Measurements from ENCODE around the gene CNOT2.

DNA sequence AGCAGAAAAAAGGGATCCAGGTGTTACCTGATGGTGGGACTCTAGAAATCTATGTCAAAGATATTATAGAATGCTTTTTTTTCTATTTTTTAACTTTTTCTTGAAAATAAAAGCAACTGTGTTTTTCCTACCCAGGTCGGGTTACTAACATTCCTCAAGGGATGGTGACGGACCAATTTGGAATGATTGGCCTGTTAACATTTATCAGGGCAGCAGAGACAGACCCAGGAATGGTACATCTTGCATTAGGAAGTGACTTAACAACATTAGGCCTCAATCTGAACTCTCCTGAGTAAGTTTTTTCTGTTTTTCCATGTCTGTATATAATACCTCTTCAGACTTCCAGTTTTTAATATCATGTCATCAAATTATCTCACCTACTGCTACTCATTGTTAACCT is 95.3 kb downstream of the CNOT2 start:
- TF ChIP-seq, protein P1, sequence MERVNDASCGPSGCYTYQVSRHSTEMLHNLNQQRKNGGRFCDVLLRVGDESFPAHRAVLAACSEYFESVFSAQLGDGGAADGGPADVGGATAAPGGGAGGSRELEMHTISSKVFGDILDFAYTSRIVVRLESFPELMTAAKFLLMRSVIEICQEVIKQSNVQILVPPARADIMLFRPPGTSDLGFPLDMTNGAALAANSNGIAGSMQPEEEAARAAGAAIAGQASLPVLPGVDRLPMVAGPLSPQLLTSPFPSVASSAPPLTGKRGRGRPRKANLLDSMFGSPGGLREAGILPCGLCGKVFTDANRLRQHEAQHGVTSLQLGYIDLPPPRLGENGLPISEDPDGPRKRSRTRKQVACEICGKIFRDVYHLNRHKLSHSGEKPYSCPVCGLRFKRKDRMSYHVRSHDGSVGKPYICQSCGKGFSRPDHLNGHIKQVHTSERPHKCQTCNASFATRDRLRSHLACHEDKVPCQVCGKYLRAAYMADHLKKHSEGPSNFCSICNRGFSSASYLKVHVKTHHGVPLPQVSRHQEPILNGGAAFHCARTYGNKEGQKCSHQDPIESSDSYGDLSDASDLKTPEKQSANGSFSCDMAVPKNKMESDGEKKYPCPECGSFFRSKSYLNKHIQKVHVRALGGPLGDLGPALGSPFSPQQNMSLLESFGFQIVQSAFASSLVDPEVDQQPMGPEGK (CRISPR knock-in tag; IDR thresholded peaks at IDR 0.05; ENCODE audit: borderline replicate concordance): no peak
- no peak for TF ChIP-seq TOX (CRISPR knock-in tag; IDR thresholded peaks at IDR 0.05; ENCODE audit: borderline replicate concordance)
- no peak for TF ChIP-seq ARNTL (CRISPR knock-in tag; IDR thresholded peaks at IDR 0.05; ENCODE audit: borderline replicate concordance, low read depth)
- no peak for TF ChIP-seq TCF4 (CRISPR knock-in tag; IDR thresholded peaks at IDR 0.05; ENCODE audit: borderline replicate concordance)
- no peak for TF ChIP-seq CSDC2 (CRISPR knock-in tag; IDR thresholded peaks at IDR 0.05)
- no peak for TF ChIP-seq ZFP3 (CRISPR knock-in tag; IDR thresholded peaks at IDR 0.05)
- no peak for TF ChIP-seq RARB (CRISPR knock-in tag; IDR thresholded peaks at IDR 0.05)
- TF ChIP-seq ZNF70 (CRISPR knock-in tag; IDR thresholded peaks at IDR 0.05): no peak
- TF ChIP-seq ZFP30 (CRISPR knock-in tag; IDR thresholded peaks at IDR 0.05): no peak
- TF ChIP-seq ZNF565 (CRISPR knock-in tag; conservative IDR thresholded peaks at IDR 0.05; ENCODE audit: low read depth): no peak
- TF ChIP-seq, protein P2, sequence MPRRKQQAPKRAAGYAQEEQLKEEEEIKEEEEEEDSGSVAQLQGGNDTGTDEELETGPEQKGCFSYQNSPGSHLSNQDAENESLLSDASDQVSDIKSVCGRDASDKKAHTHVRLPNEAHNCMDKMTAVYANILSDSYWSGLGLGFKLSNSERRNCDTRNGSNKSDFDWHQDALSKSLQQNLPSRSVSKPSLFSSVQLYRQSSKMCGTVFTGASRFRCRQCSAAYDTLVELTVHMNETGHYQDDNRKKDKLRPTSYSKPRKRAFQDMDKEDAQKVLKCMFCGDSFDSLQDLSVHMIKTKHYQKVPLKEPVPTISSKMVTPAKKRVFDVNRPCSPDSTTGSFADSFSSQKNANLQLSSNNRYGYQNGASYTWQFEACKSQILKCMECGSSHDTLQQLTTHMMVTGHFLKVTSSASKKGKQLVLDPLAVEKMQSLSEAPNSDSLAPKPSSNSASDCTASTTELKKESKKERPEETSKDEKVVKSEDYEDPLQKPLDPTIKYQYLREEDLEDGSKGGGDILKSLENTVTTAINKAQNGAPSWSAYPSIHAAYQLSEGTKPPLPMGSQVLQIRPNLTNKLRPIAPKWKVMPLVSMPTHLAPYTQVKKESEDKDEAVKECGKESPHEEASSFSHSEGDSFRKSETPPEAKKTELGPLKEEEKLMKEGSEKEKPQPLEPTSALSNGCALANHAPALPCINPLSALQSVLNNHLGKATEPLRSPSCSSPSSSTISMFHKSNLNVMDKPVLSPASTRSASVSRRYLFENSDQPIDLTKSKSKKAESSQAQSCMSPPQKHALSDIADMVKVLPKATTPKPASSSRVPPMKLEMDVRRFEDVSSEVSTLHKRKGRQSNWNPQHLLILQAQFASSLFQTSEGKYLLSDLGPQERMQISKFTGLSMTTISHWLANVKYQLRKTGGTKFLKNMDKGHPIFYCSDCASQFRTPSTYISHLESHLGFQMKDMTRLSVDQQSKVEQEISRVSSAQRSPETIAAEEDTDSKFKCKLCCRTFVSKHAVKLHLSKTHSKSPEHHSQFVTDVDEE (CRISPR knock-in tag; IDR thresholded peaks at IDR 0.05): no peak
- no peak for TF ChIP-seq ZNF8 (CRISPR knock-in tag; IDR thresholded peaks at IDR 0.05)
- TF ChIP-seq ZC3H10 (CRISPR knock-in tag; IDR thresholded peaks at IDR 0.05): no peak
- TF ChIP-seq, protein P3, sequence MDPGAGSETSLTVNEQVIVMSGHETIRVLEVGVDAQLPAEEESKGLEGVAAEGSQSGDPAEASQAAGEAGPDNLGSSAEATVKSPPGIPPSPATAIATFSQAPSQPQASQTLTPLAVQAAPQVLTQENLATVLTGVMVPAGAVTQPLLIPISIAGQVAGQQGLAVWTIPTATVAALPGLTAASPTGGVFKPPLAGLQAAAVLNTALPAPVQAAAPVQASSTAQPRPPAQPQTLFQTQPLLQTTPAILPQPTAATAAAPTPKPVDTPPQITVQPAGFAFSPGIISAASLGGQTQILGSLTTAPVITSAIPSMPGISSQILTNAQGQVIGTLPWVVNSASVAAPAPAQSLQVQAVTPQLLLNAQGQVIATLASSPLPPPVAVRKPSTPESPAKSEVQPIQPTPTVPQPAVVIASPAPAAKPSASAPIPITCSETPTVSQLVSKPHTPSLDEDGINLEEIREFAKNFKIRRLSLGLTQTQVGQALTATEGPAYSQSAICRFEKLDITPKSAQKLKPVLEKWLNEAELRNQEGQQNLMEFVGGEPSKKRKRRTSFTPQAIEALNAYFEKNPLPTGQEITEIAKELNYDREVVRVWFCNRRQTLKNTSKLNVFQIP (CRISPR knock-in tag; IDR thresholded peaks at IDR 0.05; ENCODE audit: borderline replicate concordance, low read depth): no peak

Data from SK-N-SH treated with all-trans-retinoic acid at 6 μM for 48 hours (cell line).